Prostate gland (tissue), 2 donors: ENCODE data around the gene SPATA20. TPM values are rescaled to one million over a fixed set of nuclear protein-coding genes. Genes with fewer than 3 reads are reported as not detected.
A peak's percentile ranks its signal among the peaks of the same experiment; 100 is the strongest.

Experiments used
- DNase-seq: peaks from one replicate; pipeline ENCODE4 v3.0.0-alpha.2; 2019; ENCODE audit warnings: low spot score
- H3K27ac ChIP-seq, 2 donors: fragments of 200-600 bp; sonication (generic); 2 replicates each; pipeline ENCODE4 v1.5.1; 2017 to 2019
- H3K27me3 ChIP-seq: fragments of 200-600 bp; sonication (generic); replicated peaks from 2 replicates; pipeline ENCODE4 v1.5.1; 2019; ENCODE audit not compliant: insufficient read depth
- H3K36me3 ChIP-seq, 2 donors: fragments of 200-600 bp; sonication (generic); 1 replicate in 1 of 2; 2 replicates in 1 of 2; pipeline versions ENCODE4 v1.5.1 to v1.8.1; 2017 to 2019
- H3K4me1 ChIP-seq: fragments of 200-600 bp; sonication (generic); replicated peaks from 2 replicates; pipeline ENCODE4 v1.5.1; 2019
- H3K4me3 ChIP-seq, 2 donors: fragments of 200-600 bp; sonication (generic); 2 replicates each; pipeline ENCODE4 v1.5.1; 2017 to 2019
- H3K9me3 ChIP-seq: fragments of 200-600 bp; sonication (generic); 2 replicates; pipeline ENCODE4 v1.5.1; 2017
- CTCF ChIP-seq, 4 experiments: fragments of 200-600 bp in 2 of 4; fragments of 450-650 bp in 2 of 4; sonication (generic) in 2 of 4; IDR thresholded peaks; 1 replicate in 3 of 4; 2 replicates in 1 of 4; pipeline ENCODE4 v1.5.1; 2016 to 2019; ENCODE audit warnings: antibody characterized with exemption in 4 of 4, mild to moderate bottlenecking in 2 of 4, moderate library complexity in 2 of 4
- POLR2A ChIP-seq: fragments of 450-650 bp; IDR thresholded peaks from one replicate; pipeline ENCODE4 v1.6.1; 2016; ENCODE audit warnings: antibody characterized with exemption, mild to moderate bottlenecking
- POLR2AphosphoS5 ChIP-seq: sonication (generic); formaldehyde crosslinking; IDR thresholded peaks from one replicate; pipeline ENCODE4 v1.6.1; 2017; ENCODE audit warnings: antibody characterized with exemption
- WGBS: methylation state at CpG from one replicate; pipeline ENCODE4 v1.1.5; 2018; 5-methylcytosine and 5-hydroxymethylcytosine counted together
- intact Hi-C: fragments of 100-400 bp; cut with DNase I; formaldehyde crosslinking; loops from one replicate; pipeline ENCODE4 v1.14.2; 2022
- total RNA-seq, 2 donors: library from RNA; depleted of rRNA; stranded (reverse); fragments of >200 nt; gene quantifications; one replicate each; pipeline ENCODE4 v1.1.0, GENCODE V29; 2016

Gene SPATA20
- 100 to 1,000 TPM; 188 to 208 TPM for total RNA-seq

- peaks cover 18% of the 10 kb centered on the region for H3K4me1 ChIP-seq
- WGBS, result 2% methylated on average over 42 of the region's 42 CpGs
- DNase-seq, result peak; percentile 93
Observed at GRCh38 chr17:50547035-50547735, at the start of gene SPATA20. Gene SPATA20, plus strand, starts transcription at chr17:50547174. Its CDS starts 35 bp downstream, at chr17:50547209.

GRCh38 chr17:50498021-50498874 lies 48.7 kb upstream of the SPATA20 start:
- H3K9me3 ChIP-seq, result no peaks in the 10 kb centered on the region
- no peaks in the 10 kb centered on the region for H3K27me3 ChIP-seq
- H3K27ac ChIP-seq, result no peak overlapping the region
- no peak for DNase-seq
- H3K36me3 ChIP-seq, result no peaks in the 10 kb centered on the region
- H3K4me3 ChIP-seq, result no peak overlapping the region
- 77% methylated on average over 7 of the region's 7 CpGs for WGBS
- TF ChIP-seq POLR2A (no peak), POLR2AphosphoS5 (no peak), CTCF (IDR thresholded peaks at IDR 0.05) (no peak)
- intact Hi-C loops, result no loop called here
- H3K4me1 ChIP-seq, result no peaks in the 10 kb centered on the region

More at GRCh38 chr17:50547035-50547735, at the start of gene SPATA20:
- intact Hi-C loops, result loop anchor here (2.0 to 10.0 kb wide), 4 partner anchors 135 to 408 kb away; no protein-coding TSS in a partner anchor
- no peaks in the 10 kb centered on the region for H3K36me3 ChIP-seq
- H3K27ac ChIP-seq, result peak within 1 kb of the TSS; percentile 85 to 86
- no peaks in the 10 kb centered on the region for H3K9me3 ChIP-seq
- H3K4me3 ChIP-seq, result peak within 1 kb of the TSS; percentile 72 to 73
- H3K27me3 ChIP-seq, result no peaks in the 10 kb centered on the region
- TF ChIP-seq CTCF (IDR thresholded peaks at IDR 0.05) (peak; percentile 95 to 100 (median 99)), POLR2A (peak; percentile 93), POLR2AphosphoS5 (peak; percentile 82)

GRCh38 chr17:50499270-50499669 lies 47.7 kb upstream of the SPATA20 start:
- no peak for DNase-seq
- H3K9me3 ChIP-seq, result no peaks in the 10 kb centered on the region
- no peaks in the 10 kb centered on the region for H3K36me3 ChIP-seq
- no peaks in the 10 kb centered on the region for H3K4me1 ChIP-seq
- intact Hi-C loops, result no loop called here
- no peaks in the 10 kb centered on the region for H3K27me3 ChIP-seq
- no peak overlapping the region for H3K27ac ChIP-seq
- H3K4me3 ChIP-seq, result no peak overlapping the region
- no peak for TF ChIP-seq CTCF (IDR thresholded peaks at IDR 0.05)
- no peak for TF ChIP-seq POLR2AphosphoS5
- no peak for TF ChIP-seq POLR2A

GRCh38 chr17:50499721-50500120 lies 47.3 kb upstream of the SPATA20 start:
- H3K9me3 ChIP-seq, result no peaks in the 10 kb centered on the region
- TF ChIP-seq POLR2A, result no peak
- no peak for TF ChIP-seq CTCF (IDR thresholded peaks at IDR 0.05)
- no peak for TF ChIP-seq POLR2AphosphoS5
- DNase-seq, result no peak
- WGBS, result 100% methylated on average over 2 of the region's 2 CpGs
- H3K4me3 ChIP-seq, result no peak overlapping the region
- H3K27me3 ChIP-seq, result no peaks in the 10 kb centered on the region
- no peak overlapping the region for H3K27ac ChIP-seq
- intact Hi-C loops, result no loop called here
- H3K36me3 ChIP-seq, result no peaks in the 10 kb centered on the region
- no peaks in the 10 kb centered on the region for H3K4me1 ChIP-seq
